Head of caudate nucleus (tissue), 42 donors: ENCODE data around the gene SLC13A3.

Experiments
- DNase-seq, 42 donors: peaks; one replicate each; pipeline versions ENCODE4 v3.0.0 to v3.0.0-alpha.2; 2020 to 2021; ENCODE audit warnings: mixed read lengths in 7 of 42
- intact Hi-C: fragments of 100-400 bp; cut with DNase I; formaldehyde crosslinking; loops from one replicate; pipeline ENCODE4 v1.15.0; 2022

The SLC13A3 gene

DNA sequence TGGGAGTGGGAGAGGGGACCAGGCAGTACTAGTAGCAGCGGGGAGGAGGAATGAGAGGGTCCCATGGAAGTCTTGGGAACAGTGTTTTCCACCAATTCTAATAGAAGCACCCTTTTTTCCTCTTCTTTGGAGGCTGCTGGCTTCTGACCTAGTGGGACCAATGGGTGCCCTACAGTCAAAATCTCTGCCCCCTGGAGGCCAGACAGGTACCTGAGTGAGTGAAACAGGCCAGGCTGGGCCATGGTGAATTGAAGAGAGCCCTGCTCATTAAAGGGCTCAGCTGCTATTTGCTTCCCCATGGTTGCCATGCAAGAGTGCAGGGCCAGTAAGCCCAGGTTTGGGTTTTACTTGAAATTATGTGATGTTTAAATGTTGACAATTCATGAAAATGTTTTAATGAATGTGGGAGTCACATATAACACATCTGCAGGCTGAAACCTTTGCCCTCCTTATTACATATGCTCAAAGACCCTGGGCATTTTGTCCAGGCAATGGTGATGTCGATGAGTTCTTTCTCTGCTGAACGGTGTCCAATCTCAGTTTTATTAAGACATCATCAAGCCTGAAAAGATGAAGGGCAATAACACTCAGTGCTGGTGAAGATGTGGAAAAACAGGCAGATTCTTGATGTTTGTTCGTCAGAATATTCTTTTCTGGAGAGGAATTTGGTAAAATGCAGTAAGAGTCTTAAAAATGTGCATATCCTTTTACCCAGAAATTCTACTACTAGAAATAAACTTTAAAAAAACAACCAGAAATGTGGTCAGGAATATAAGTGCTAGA is 58.5 kb downstream of the SLC13A3 start:
- intact Hi-C loops: no loop called here
- no peak for DNase-seq

GRCh38 chr20:46590443-46590842 is 60.8 kb downstream of the SLC13A3 start:
- no peak for DNase-seq
- intact Hi-C loops: no loop called here

DNA sequence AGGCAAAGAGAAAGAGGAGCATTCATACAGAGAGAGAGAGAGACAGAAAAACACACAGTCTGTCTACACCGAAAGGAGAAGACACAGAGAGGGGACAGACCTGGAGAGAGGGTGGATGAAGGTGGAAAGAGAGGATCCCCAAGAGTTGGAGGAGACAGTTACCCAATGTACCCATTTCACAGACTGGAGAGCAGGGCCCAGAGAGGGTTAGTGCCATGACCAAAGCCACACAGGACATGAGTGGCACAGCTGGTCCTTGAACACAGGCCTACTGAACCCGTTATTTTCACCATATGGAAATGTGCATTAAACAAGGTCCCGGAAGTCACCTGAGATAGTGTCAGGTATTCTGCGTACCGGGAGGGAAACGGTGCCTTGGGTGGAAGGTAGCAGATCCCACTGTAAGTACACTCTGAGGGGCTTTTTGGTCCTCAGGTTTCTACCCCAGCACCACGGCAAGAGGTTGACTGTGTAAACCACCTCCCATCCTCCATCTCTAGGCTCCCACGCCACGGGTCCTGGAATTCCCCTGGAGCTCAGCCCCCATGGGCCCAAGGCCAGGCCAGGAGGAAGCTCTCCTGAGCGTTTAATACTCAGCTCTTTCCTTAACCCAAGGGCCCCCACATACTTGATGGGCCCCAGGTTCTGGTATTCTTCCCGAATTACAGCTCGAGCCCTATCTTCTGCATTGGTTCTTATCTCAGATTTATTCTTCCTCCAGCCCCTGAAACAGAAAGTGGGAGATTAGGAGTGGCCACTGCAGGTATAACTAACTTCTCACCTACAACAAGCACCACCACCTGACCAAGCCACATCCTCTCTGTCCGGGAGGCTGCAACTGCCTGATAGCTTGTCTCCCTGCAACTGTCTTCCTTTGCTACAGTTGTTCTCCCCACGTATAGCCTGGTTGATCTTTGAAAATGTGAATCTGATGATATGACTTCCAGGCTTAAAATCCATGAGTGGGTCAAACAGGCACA is 62.4 kb downstream of the SLC13A3 start:
- intact Hi-C loops: no loop called here
- no peak for DNase-seq

DNA sequence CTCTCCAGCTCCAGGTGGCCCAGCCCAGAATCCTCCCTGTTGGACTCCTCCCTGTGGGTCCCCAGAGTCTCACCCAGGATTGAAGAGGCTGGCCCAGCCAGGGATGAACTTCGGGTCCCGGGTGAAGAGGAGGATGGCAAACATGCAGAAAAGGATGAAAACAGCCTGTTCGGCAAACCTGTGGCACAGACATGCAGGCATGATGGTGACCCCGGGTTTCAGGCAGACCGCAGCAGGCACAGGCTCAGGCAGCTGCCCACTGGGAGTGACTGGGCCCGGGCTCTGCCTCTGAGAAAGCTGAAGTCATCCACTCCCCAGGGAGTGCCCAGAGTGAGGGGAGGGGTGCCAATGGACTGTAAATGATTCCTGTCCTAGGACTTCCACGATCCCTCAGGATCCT is 63.3 kb downstream of the SLC13A3 start:
- DNase-seq: no peak
- intact Hi-C loops: no loop called here

- no peak for DNase-seq
- intact Hi-C loops: no loop called here
Observed at GRCh38 chr20:46586724-46587123, 64.5 kb downstream of the SLC13A3 start.

- intact Hi-C loops: no loop called here
- no peak for DNase-seq
Observed at GRCh38 chr20:46584508-46584907, 66.8 kb downstream of the SLC13A3 start.

- intact Hi-C loops: no loop called here
- DNase-seq: peak in 30 of 42 donors; percentile 13 to 84 (median 51)
Observed at GRCh38 chr20:46583411-46584214, 67.6 kb downstream of the SLC13A3 start.

DNA sequence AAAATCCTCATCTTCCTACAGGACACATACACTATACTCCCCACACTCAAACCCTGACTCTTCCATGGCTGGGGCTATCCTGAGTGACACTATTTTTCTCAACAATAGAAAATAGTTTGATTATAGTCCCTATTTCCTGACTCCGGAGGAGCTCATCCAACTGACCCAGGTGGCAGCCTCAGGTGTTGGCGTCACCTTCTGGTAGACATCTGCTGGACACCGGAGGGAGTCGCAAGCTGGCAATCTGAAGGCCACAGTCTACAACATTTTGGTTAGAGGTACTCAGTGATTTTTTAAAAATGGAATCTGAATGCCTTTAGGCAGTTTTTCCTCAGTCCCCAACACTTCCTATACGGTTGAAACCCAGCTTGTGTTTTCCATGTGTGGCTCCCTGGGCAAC is 68.6 kb downstream of the SLC13A3 start:
- intact Hi-C loops: no loop called here
- no peak for DNase-seq

GRCh38 chr20:46581391-46581790 is 69.9 kb downstream of the SLC13A3 start:
- intact Hi-C loops: no loop called here
- DNase-seq: no peak

DNA sequence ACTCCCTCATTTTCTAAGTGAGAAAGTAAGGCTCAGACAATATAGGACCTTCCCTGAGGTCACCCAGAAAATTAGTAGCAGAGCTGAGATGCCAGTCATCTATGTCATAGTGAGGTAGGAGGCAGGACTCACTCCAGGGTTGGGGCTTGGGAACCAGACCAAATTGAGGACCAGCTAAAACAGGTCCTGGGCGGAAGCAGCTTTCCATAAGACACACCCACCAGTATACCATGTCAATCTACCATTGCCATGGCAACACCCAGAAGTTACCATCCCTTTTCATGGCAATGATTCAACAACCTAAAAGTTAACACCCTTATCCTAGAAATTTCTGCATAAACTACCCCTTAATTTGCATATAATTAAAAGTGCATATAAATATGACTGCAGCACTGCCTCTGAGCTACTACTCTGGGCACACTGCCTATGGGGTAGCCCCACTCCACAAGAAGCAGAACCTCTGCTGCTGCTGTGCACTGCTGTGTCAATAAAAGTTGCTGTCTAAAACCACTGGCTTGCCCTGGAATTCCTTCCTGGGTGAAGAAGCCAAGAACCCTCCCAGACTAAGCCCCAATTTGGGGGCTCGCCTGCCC is 70.5 kb downstream of the SLC13A3 start:
- intact Hi-C loops: no loop called here
- DNase-seq: no peak

DNA sequence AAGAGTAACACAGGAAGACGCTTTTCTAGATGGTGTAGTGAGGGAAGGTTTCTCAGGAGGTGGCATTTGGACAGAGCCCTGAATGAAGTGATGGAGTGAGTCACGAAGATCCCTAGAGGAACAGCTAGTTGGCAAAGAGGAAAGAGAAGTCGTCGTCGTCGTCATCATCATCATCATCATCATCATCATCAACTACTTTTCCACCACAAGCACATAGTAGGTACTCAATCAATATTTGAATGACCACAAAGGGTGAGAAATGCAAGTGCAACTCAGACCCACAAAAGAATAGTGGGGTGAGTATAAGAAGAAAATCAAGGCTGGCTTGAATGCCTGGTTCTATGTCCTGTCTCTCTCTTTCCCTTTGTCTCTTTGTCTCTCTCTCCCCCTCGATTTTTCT is 72.5 kb downstream of the SLC13A3 start:
- DNase-seq: no peak
- intact Hi-C loops: no loop called here

DNA sequence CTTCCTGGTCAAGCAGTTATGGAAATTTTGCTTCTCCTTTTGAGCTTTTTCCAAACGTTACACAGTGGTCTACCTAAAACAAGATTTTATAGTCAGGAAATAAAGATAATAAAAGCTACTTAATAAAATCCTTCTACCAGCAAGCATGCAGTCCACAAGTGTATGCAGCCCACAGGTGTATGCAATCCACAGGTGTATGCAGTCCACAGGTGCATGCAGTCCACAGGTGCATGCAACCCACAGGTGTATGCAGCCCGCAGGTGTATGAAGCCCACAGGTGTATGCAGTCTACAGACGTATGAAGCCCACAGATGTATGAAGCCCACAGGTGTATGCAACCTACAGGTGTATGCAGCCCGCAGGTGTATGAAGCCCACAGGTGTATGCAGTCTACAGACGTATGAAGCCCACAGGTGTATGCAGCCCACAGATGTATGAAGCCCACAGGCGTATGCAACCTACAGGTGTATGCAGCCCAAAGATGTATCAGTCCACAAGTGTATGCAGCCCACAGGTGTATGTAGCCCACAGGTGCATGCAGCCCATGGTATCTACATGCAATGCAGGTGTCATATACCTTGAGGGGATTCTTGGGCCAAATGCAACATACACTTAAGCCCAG is 74.4 kb downstream of the SLC13A3 start:
- DNase-seq: no peak
- intact Hi-C loops: no loop called here

GRCh38 chr20:46575937-46576461 is 75.3 kb downstream of the SLC13A3 start:
- no peak for DNase-seq
- intact Hi-C loops: no loop called here

DNA sequence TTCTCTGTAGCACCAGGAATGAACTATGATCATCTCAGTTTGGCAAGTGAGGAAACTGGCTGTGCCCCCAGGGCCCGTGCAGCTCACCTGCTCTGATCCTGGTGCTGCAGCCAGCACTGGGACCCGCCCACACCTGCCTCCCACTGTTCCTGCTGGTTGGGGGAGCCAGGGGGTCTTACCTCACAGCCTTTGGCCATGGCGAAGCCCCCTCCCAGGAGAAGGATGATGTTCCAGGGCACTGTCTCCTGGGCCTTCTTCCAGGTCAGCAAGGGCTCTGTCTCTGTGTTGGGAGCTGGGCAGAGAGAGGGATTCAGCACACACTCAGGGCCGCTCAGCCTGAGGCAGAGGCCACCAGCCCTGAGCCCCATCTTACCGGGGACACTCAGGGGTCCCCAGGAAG is 75.9 kb downstream of the SLC13A3 start:
- DNase-seq: no peak
- intact Hi-C loops: no loop called here

DNA sequence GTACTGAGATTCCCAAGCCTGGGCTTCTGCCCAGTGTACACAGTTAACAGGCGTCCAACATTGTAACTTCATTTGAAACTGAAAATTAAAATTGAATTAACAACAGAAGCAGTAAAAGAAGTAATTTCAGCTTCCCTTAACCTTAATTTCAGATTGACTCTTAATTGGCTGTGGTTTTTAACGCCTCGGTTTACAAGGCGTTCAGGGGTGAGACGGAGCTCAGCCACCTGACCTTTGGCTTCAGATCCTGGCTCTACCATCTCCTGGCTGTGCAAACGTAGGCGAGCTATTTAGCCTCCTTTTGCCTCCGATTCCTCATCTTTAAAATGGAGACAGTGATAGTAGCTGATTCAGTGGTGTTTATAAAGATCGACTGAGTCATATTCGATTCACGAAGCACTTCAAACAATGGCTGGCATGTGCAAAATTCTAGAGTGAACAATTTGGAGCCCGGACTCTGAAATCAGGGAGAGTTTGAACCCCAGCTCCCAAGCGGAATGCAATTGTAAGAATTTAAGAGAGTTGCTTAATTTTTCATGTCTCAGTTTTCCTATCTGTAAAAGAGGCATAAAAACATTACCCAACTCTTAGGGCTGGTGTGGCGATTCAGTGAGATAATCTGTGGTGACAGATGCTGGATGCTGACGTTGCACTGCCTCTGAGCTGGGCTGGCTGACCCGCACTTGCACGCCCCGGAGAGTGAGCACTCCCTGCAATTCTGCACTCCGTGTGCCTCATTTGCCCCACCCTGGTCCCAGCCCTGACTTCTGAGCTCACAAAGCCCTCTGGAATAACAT is 77.3 kb downstream of the SLC13A3 start:
- intact Hi-C loops: loop anchor here (5.0 kb wide), 1 partner anchor 63 kb away; no protein-coding TSS in a partner anchor
- DNase-seq: peak in 9 of 42 donors; percentile 16 to 70 (median 41)

- intact Hi-C loops: loop anchor here (5.0 kb wide), 1 partner anchor 64 kb away; no protein-coding TSS in a partner anchor
Observed at GRCh38 chr20:46573234-46573633, 78.0 kb downstream of the SLC13A3 start.

DNA sequence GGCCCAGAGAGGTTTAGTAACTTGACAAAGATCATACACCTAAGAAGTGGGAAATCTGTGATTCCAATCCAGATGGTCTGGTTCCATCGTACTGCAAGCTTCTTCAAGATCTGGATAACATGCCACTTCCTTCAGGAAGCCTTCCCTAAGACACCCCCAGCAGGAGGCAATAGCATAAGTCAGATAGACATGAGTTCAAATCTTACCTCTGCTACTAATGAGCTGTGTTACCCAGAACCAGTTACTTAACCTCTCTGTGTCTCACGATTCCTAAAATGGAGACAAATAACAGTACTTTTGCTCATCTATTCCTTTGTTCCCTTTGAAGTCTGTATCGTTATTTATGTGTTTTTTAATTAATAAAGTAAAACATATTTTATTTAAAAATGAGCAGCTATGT is 78.5 kb downstream of the SLC13A3 start:
- intact Hi-C loops: loop anchor here (5.0 kb wide), 1 partner anchor 65 kb away; no protein-coding TSS in a partner anchor
- no peak for DNase-seq

More at GRCh38 chr20:46573234-46573633, 78.0 kb downstream of the SLC13A3 start:
- no peak for DNase-seq
